Measurements from ENCODE around the gene BCOR.
A peak's percentile ranks its signal among the peaks of the same experiment; 100 is the strongest.

BCOR gene

GRCh38 chrX:40102393-40103381 is 4.9 kb upstream of the BCOR start:
- DNase-seq (ENCODE audit: insufficient read length) (no peak), FAIRE-seq (no peak)
- TF ChIP-seq TAF1 (IDR thresholded peaks at IDR 0.05; ENCODE audit: borderline replicate concordance, low read depth, low read length) (no peak), POLR2AphosphoS5 (IDR thresholded peaks at IDR 0.05; ENCODE audit: low read depth, low read length) (no peak), POLR2A (IDR thresholded peaks at IDR 0.05; ENCODE audit: low read depth, low read length) (no peak)

DNA sequence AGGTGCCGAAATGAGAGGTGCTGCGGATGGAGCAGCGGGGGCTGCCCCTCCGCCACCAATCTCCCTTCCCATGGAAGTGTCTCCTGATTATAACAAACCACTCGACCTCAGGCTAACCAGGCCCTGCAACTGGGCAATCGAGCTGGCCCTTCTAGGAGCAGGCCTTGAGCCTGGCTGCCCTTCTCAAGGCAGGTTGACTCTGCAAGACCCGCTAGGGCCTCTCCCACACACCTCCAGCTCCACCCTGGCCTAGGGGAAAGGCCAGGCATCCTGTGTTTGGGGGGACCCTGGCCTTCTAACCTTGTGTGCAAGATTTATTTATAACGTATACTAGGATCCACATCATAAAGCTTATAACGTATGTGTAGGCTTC is 3.7 kb upstream of the BCOR start:
- FAIRE-seq = no peak
- DNase-seq (ENCODE audit: insufficient read length) = no peak
- no peak for TF ChIP-seq POLR2A (IDR thresholded peaks at IDR 0.05; ENCODE audit: low read depth, low read length)
- TF ChIP-seq POLR2AphosphoS5 (IDR thresholded peaks at IDR 0.05; ENCODE audit: low read depth, low read length) = no peak
- TF ChIP-seq TAF1 (IDR thresholded peaks at IDR 0.05; ENCODE audit: borderline replicate concordance, low read depth, low read length) = no peak

GRCh38 chrX:40100537-40101429 is 3.0 kb upstream of the BCOR start:
- no peak for TF ChIP-seq TAF1 (IDR thresholded peaks at IDR 0.05; ENCODE audit: borderline replicate concordance, low read depth, low read length)
- no peak for TF ChIP-seq POLR2A (IDR thresholded peaks at IDR 0.05; ENCODE audit: low read depth, low read length)
- TF ChIP-seq POLR2AphosphoS5 (IDR thresholded peaks at IDR 0.05; ENCODE audit: low read depth, low read length) = no peak
- FAIRE-seq (no peak), DNase-seq (ENCODE audit: insufficient read length) (no peak)

DNA sequence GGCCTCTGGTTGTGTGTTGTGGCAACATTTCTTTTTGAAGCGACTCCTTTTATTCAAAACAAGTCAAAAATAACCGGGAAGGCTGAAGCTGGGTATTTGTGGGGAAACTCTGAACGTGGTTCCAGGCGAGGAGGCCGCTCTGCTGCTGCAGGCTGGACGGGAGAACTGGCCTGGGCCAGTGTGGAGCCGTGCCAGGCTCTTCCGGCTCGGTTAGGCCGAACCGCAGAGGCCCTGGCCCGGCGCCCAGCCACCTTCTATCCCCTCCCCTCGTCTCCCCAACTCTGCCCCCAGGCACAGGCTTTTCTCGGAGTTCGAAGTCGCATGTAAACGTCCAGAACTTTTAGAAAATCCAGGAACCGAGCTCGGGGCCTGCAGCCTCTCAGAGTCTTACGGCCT is 2.4 kb upstream of the BCOR start:
- FAIRE-seq (peak; percentile 27), DNase-seq (ENCODE audit: insufficient read length) (no peak)
- TF ChIP-seq TAF1 (IDR thresholded peaks at IDR 0.05; ENCODE audit: borderline replicate concordance, low read depth, low read length) (no peak), POLR2A (IDR thresholded peaks at IDR 0.05; ENCODE audit: low read depth, low read length) (no peak), POLR2AphosphoS5 (IDR thresholded peaks at IDR 0.05; ENCODE audit: low read depth, low read length) (no peak)

- DNase-seq (ENCODE audit: insufficient read length) = peak; percentile 44
- peak; percentile 73 for FAIRE-seq
- TF ChIP-seq POLR2AphosphoS5 (IDR thresholded peaks at IDR 0.05; ENCODE audit: low read depth, low read length) (no peak), POLR2A (IDR thresholded peaks at IDR 0.05; ENCODE audit: low read depth, low read length) (no peak), TAF1 (IDR thresholded peaks at IDR 0.05; ENCODE audit: borderline replicate concordance, low read depth, low read length) (no peak)
Observed at GRCh38 chrX:40099055-40099958, 1.5 kb upstream of the BCOR start.

DNA sequence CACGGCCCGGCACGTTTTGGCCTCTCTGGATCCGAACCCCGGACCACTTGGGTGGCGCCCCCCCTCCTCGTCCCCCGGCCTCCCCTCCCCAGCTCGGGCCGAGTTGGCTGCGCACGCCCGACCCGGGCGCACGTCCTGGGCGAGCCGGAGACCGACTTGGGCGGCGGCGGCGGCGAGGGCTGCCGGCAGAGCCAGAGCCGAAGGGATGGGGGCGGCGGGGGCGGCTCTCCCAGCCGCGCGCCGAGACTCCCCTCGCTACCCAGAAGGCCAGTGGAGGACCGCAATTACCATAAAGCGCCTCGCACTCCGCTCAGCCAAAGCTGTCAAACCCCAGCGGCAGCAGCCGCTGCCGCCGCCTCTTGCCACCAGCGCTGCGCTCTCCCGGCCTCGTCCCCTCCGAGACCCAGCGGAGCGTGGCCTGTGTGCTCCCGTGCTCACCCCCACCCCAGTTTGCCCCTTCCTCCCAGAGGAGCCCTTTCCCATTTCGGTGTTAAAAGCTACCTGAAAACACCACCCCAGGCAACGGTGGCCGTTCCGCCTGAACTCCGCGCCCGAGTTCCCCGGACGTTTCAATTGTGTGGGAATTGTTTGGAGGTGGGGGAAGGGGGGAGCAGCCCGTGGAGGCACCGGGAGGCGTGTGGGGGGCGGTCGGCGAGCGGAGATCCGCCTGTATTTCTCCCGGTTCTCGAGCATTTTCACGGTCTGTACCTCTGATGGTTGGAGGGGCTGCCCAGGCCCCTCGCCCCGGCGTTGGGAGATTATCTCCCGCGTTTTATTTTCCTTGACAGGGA is 701 bp upstream of the BCOR start:
- TF ChIP-seq POLR2AphosphoS5 (IDR thresholded peaks at IDR 0.05; ENCODE audit: low read depth, low read length) (0 out of 2 replicates have a peak, but pooled peaks have one; percentile 46), TAF1 (IDR thresholded peaks at IDR 0.05; ENCODE audit: borderline replicate concordance, low read depth, low read length) (no peak), POLR2A (IDR thresholded peaks at IDR 0.05; ENCODE audit: low read depth, low read length) (peak; percentile 69)
- FAIRE-seq = peak; percentile 62
- DNase-seq (ENCODE audit: insufficient read length) = peak; percentile 39

DNA sequence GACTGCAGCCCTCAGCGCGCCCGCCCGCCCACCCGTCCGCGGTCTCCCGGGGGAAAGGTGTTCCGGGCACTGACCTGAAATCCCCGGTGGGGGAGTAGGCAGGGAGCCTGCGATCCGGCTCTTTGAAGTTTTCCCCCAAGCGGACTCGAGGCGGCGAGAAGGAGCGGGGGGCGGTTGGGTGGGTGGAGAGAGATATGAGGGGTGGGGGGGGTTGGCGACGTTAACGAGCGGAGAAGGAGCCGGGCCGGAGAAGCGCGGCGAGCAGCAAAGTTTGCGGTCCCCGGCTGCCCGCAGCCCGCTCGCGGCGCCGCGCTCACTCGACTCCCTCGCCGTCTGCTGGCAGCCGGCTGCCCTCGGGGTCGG is 636 bp downstream of the BCOR start:
- FAIRE-seq (no peak), DNase-seq (ENCODE audit: insufficient read length) (no peak)
- TF ChIP-seq TAF1 (IDR thresholded peaks at IDR 0.05; ENCODE audit: borderline replicate concordance, low read depth, low read length) (no peak), POLR2AphosphoS5 (IDR thresholded peaks at IDR 0.05; ENCODE audit: low read depth, low read length) (no peak), POLR2A (IDR thresholded peaks at IDR 0.05; ENCODE audit: low read depth, low read length) (no peak)

- DNase-seq (ENCODE audit: insufficient read length) (no peak), FAIRE-seq (peak; percentile 63)
- TF ChIP-seq POLR2A (IDR thresholded peaks at IDR 0.05; ENCODE audit: low read depth, low read length) (no peak), TAF1 (IDR thresholded peaks at IDR 0.05; ENCODE audit: borderline replicate concordance, low read depth, low read length) (no peak), POLR2AphosphoS5 (IDR thresholded peaks at IDR 0.05; ENCODE audit: low read depth, low read length) (no peak)
Observed at GRCh38 chrX:40096395-40097091, 1.2 kb downstream of the BCOR start.

DNA sequence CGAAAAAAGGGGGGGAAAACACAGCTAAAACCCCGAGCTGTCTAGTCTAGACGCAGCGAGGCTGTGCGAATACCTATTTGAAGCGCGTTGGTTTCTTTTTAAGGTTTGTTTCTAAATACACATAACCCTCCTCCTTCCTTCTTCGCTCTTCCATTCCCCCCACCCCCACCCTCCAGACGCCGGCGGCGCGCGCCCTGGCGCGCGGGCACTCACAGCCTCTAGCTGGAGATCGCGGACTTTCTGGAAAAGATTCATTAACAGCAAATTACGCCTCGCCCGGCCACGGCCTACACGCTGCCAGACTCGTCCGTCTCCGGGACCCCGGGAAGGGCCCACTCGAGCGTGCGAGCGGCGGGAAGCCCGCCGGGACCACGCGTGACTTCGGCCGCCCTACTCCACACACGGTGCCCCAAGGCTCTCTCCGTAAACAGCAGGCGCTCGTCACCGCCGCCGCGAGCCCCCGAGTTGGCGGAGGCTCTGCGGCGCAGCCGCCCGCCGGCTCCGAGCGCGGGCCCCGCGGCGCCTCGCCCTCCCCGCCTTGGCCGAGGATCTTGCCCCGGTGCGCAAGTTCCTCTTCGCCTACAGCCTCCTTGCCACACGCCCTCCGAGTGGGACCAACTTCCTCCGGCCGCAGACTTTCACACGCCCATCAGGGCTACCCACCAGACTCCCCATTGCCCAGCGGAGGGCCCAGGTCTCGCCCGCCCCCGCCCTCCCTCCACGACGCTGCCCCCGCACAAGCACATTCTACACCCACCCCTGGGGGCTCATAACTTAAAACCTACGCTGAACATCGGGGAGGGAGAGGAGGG is 2.0 kb downstream of the BCOR start:
- DNase-seq (ENCODE audit: insufficient read length) = no peak
- TF ChIP-seq TAF1 (IDR thresholded peaks at IDR 0.05; ENCODE audit: borderline replicate concordance, low read depth, low read length) (no peak), POLR2A (IDR thresholded peaks at IDR 0.05; ENCODE audit: low read depth, low read length) (no peak), POLR2AphosphoS5 (IDR thresholded peaks at IDR 0.05; ENCODE audit: low read depth, low read length) (no peak)
- no peak for FAIRE-seq
